ENCODE results near the gene RLBP1.

RLBP1 gene

GRCh38 chr15:89177633-89178306 lies 43.6 kb downstream of the RLBP1 start:
- peak; percentile 77 for DNase-seq (ENCODE audit: low spot score)

- DNase-seq (ENCODE audit: low spot score): no peak
These were observed 44.3 kb downstream of the RLBP1 start for GRCh38 chr15:89177116-89177515.

GRCh38 chr15:89175617-89176191 lies 45.7 kb downstream of the RLBP1 start:
- DNase-seq (ENCODE audit: low spot score): no peak

- DNase-seq (ENCODE audit: low spot score): no peak
These were observed 46.9 kb downstream of the RLBP1 start for GRCh38 chr15:89174476-89174875.

GRCh38 chr15:89172921-89173320 lies 48.5 kb downstream of the RLBP1 start:
- DNase-seq (ENCODE audit: low spot score): no peak

GRCh38 chr15:89171136-89172072 lies 50.0 kb downstream of the RLBP1 start:
- peak; percentile 64 for DNase-seq (ENCODE audit: low spot score)

GRCh38 chr15:89170364-89170763 lies 51.0 kb downstream of the RLBP1 start:
- no peak for DNase-seq (ENCODE audit: low spot score)

- DNase-seq (ENCODE audit: low spot score): no peak
These were observed 53.0 kb downstream of the RLBP1 start for GRCh38 chr15:89168316-89168833.

GRCh38 chr15:89167267-89168176 lies 53.9 kb downstream of the RLBP1 start:
- peak; percentile 27 for DNase-seq (ENCODE audit: low spot score)

- no peak for DNase-seq (ENCODE audit: low spot score)
These were observed 55.7 kb downstream of the RLBP1 start for GRCh38 chr15:89165677-89166076.

- no peak for DNase-seq (ENCODE audit: low spot score)
These were observed 56.6 kb downstream of the RLBP1 start for GRCh38 chr15:89164712-89165211.

- no peak for DNase-seq (ENCODE audit: low spot score)
These were observed 57.9 kb downstream of the RLBP1 start for GRCh38 chr15:89163271-89164055.

- no peak for DNase-seq (ENCODE audit: low spot score)
These were observed 59.7 kb downstream of the RLBP1 start for GRCh38 chr15:89161666-89162065.

Measured in AG20443 (cell line).